Panc1 (cell line): ENCODE data around the gene CBX2. TPM values are rescaled to one million over a fixed set of nuclear protein-coding genes. Genes with fewer than 3 reads are reported as not detected.

Experiments
- ATAC-seq: fragments of 200-7000 bp; cut with Tn5 transposase; 2 replicates; pipeline ENCODE4 v1.9.1; 2020; ENCODE audit warnings: mild to moderate bottlenecking, moderate library complexity
- BruUV-seq: library from RNA; stranded (reverse); fragments of 400-500 nt; replicated peaks from 2 replicates; lab custom pipeline; 2021; lab: Mats Ljungman, UMichigan
- CTCF ChIA-PET: fragments of 300-600 bp; sonication (Branson Sonifier 250); formaldehyde crosslinking; loops from one replicate; lab custom pipeline; 2022; ENCODE audit warnings: antibody characterized with exemption; lab: Charles Lee
- POLR2A ChIA-PET: fragments of 300-600 bp; sonication (Branson Sonifier 250); formaldehyde crosslinking; loops from one replicate; lab custom pipeline; 2022; ENCODE audit warnings: antibody characterized with exemption; lab: Charles Lee
- DNase-seq: peaks from one replicate; pipeline ENCODE4 v3.0.0-alpha.2; 2010; ENCODE audit warnings: low read depth, low spot score
- H3K27ac ChIP-seq: 2 replicates; pipeline ENCODE4 v1.5.1; 2011; ENCODE audit warnings: mild to moderate bottlenecking, low read length, inconsistent platforms
- H3K27me3 ChIP-seq: fragments of 200-500 bp; sonication (Bioruptor generic); 2 replicates; pipeline ENCODE4 v1.6.0; 2014; ENCODE audit warnings: low read length, inconsistent platforms; ENCODE audit not compliant: control insufficient read depth, insufficient read depth
- H3K36me3 ChIP-seq: fragments of 200-500 bp; sonication (Bioruptor generic); 2 replicates; pipeline ENCODE4 v1.5.1; 2014; ENCODE audit warnings: inconsistent platforms, mild to moderate bottlenecking, low read length, moderate library complexity; ENCODE audit not compliant: control insufficient read depth, insufficient read depth
- H3K4me1 ChIP-seq: 2 replicates; pipeline ENCODE4 v1.5.1; 2011; ENCODE audit warnings: inconsistent platforms, mild to moderate bottlenecking, low read length, moderate library complexity; ENCODE audit not compliant: control insufficient read depth, insufficient read depth
- H3K4me3 ChIP-seq, 2 experiments: 2 replicates each; pipeline ENCODE4 v1.5.1; 2011 to 2012; ENCODE audit warnings: low read depth in 2 of 2, low read length in 2 of 2, mild to moderate bottlenecking in 2 of 2, inconsistent platforms in 1 of 2, moderate library complexity in 1 of 2
- H3K9me3 ChIP-seq: fragments of 200-500 bp; sonication (Bioruptor generic); 2 replicates; pipeline ENCODE4 v1.5.1; 2014; ENCODE audit warnings: low read depth, mild to moderate bottlenecking, inconsistent platforms, low read length, moderate library complexity; ENCODE audit not compliant: control insufficient read depth, insufficient read depth
- POLR2AphosphoS5 ChIP-seq: IDR thresholded peaks from 2 replicates; pipeline ENCODE4 v1.6.1; 2012; ENCODE audit warnings: mild to moderate bottlenecking, low read depth, low read length, moderate library complexity
- SIN3A ChIP-seq: IDR thresholded peaks from 2 replicates; pipeline ENCODE4 v1.6.1; 2012; ENCODE audit warnings: low read depth, mild to moderate bottlenecking, low read length, moderate library complexity, borderline replicate concordance; ENCODE audit not compliant: insufficient read depth
- TCF7L2 ChIP-seq: IDR thresholded peaks from 2 replicates; pipeline ENCODE4 v1.6.1; 2011; ENCODE audit warnings: mild to moderate bottlenecking, low read depth, low read length, inconsistent platforms
- in situ Hi-C: cut with HindIII; loops from 2 replicates; pipeline ENCODE4 v1.10.0; 2016; ENCODE audit warnings: low sequenced_read_pairs, low pct_unique_long_range_greater_than_20kb
- intact Hi-C: fragments of 100-400 bp; cut with micrococcal nuclease; formaldehyde crosslinking; loops from one replicate; pipeline ENCODE4 v1.10.0; 2022; ENCODE audit not compliant: unreplicated experiment
- total RNA-seq: library from RNA; stranded (reverse); gene quantifications from one replicate; pipeline ENCODE4 v1.2.1, GENCODE V29; 2021; ENCODE audit not compliant: unreplicated experiment
- TF ChIP-seq, protein P1 (sequence below), 2 experiments: IDR thresholded peaks; 2 replicates each; pipeline ENCODE4 v1.6.1; 2011 to 2012; ENCODE audit warnings: low read depth in 2 of 2, control low read depth in 1 of 2, low read length in 1 of 2, mild to moderate bottlenecking in 1 of 2, moderate library complexity in 1 of 2; ENCODE audit not compliant: insufficient read depth in 1 of 2
- TF ChIP-seq, protein P2 (sequence below): fragments of 450-650 bp; IDR thresholded peaks from 2 replicates; pipeline ENCODE4 v1.5.1; 2017; ENCODE audit warnings: mild to moderate bottlenecking

The CBX2 gene
- total RNA-seq, 1 experiment from 2014 or later = 9.0 TPM

GRCh38 chr17:79791735-79792161 is 13.8 kb downstream of the CBX2 start:
- H3K27me3 ChIP-seq = no peaks in the 10 kb centered on the region
- CTCF ChIA-PET = no interaction called here
- DNase-seq = no peak
- POLR2A ChIA-PET = no interaction called here
- H3K4me1 ChIP-seq = peaks cover 21% of the 10 kb centered on the region
- in situ Hi-C loops = loop anchor here (25.0 kb wide), 1 partner anchor 196 kb away; no protein-coding TSS in a partner anchor
- no peaks in the 10 kb centered on the region for H3K9me3 ChIP-seq
- peak overlapping the region in 1 of 2 experiments; percentile 63; a peak in 1 of 4 replicates for H3K4me3 ChIP-seq
- peaks cover 3% of the 10 kb centered on the region; the same call in 1 of the 2 replicates for H3K36me3 ChIP-seq
- BruUV-seq = no TSS peak
- H3K27ac ChIP-seq = no peak overlapping the region
- ATAC-seq = no peak
- TF ChIP-seq, protein P1, sequence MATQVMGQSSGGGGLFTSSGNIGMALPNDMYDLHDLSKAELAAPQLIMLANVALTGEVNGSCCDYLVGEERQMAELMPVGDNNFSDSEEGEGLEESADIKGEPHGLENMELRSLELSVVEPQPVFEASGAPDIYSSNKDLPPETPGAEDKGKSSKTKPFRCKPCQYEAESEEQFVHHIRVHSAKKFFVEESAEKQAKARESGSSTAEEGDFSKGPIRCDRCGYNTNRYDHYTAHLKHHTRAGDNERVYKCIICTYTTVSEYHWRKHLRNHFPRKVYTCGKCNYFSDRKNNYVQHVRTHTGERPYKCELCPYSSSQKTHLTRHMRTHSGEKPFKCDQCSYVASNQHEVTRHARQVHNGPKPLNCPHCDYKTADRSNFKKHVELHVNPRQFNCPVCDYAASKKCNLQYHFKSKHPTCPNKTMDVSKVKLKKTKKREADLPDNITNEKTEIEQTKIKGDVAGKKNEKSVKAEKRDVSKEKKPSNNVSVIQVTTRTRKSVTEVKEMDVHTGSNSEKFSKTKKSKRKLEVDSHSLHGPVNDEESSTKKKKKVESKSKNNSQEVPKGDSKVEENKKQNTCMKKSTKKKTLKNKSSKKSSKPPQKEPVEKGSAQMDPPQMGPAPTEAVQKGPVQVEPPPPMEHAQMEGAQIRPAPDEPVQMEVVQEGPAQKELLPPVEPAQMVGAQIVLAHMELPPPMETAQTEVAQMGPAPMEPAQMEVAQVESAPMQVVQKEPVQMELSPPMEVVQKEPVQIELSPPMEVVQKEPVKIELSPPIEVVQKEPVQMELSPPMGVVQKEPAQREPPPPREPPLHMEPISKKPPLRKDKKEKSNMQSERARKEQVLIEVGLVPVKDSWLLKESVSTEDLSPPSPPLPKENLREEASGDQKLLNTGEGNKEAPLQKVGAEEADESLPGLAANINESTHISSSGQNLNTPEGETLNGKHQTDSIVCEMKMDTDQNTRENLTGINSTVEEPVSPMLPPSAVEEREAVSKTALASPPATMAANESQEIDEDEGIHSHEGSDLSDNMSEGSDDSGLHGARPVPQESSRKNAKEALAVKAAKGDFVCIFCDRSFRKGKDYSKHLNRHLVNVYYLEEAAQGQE (IDR thresholded peaks at IDR 0.05; ENCODE audit: insufficient read depth in 1 of 2, low read depth in 2 of 2, low read length in 1 of 2) = no peak
- TF ChIP-seq SIN3A (no peak), TCF7L2 (no peak), POLR2AphosphoS5 (no peak)
- TF ChIP-seq, protein P2, sequence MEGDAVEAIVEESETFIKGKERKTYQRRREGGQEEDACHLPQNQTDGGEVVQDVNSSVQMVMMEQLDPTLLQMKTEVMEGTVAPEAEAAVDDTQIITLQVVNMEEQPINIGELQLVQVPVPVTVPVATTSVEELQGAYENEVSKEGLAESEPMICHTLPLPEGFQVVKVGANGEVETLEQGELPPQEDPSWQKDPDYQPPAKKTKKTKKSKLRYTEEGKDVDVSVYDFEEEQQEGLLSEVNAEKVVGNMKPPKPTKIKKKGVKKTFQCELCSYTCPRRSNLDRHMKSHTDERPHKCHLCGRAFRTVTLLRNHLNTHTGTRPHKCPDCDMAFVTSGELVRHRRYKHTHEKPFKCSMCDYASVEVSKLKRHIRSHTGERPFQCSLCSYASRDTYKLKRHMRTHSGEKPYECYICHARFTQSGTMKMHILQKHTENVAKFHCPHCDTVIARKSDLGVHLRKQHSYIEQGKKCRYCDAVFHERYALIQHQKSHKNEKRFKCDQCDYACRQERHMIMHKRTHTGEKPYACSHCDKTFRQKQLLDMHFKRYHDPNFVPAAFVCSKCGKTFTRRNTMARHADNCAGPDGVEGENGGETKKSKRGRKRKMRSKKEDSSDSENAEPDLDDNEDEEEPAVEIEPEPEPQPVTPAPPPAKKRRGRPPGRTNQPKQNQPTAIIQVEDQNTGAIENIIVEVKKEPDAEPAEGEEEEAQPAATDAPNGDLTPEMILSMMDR = no peak
- intact Hi-C loops = loop anchor here (5.0 kb wide), 1 partner anchor 201 kb away; no protein-coding TSS in a partner anchor

DNA sequence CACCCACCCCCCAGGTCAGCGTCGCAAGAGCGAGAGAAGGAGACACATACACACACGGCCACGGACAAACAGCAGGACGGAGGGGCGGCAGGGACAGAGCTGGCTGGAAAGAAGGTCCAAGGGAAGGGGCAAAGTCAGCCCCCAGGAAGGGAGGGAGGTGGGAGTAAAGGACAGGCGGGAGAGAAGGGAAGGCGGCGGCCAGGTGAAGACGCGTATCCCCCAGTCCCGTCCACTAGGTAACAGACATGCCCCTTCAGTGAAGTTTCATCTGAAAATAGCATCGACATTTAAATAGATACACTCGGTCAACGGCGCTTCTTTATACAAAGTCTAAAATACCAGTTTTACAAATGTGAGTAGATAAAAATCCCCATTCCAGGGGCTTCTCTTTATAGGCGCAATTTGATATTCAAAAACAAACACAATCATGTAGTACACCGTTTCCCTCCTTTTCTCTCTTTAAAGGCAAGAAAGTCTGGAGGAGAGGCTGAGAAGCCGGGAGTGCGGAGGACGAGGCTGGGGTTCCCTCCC is 14.5 kb downstream of the CBX2 start:
- Histone ChIP-seq H3K27me3 (no peaks in the 10 kb centered on the region), H3K4me3 (peak overlapping the region; percentile 62 to 63), H3K4me1 (peaks cover 21% of the 10 kb centered on the region), H3K36me3 (peaks cover 3% of the 10 kb centered on the region; the same call in 1 of the 2 replicates), H3K27ac (no peak overlapping the region; the same call in 1 of the 2 replicates), H3K9me3 (no peaks in the 10 kb centered on the region)
- no TSS peak for BruUV-seq
- ATAC-seq (no peak), DNase-seq (no peak)
- CTCF ChIA-PET = no interaction called here
- intact Hi-C loops (loop anchor here (5.0 kb wide), 1 partner anchor 200 kb away; no protein-coding TSS in a partner anchor), in situ Hi-C loops (loop anchor here (25.0 kb wide), 1 partner anchor 195 kb away; no protein-coding TSS in a partner anchor)
- POLR2A ChIA-PET = interaction anchor here (0.6 kb wide), 1 partner anchor 128 kb away, joined by 8 read pairs; no protein-coding TSS in a partner anchor
- TF ChIP-seq, protein P1 (IDR thresholded peaks at IDR 0.05; ENCODE audit: insufficient read depth in 1 of 2, low read depth in 2 of 2, low read length in 1 of 2) = no peak
- TF ChIP-seq SIN3A (no peak), TCF7L2 (no peak), POLR2AphosphoS5 (no peak)
- TF ChIP-seq, protein P2 = no peak
